HG03442 (cell line): ENCODE results near the gene PEX14.
"Not testable (repeated sequence)": the region's sequence is repeated elsewhere in the genome, so short reads cannot be mapped to it uniquely, and the experiment has no call there.

ENCODE experiments used
- ATAC-seq: cut with Tn5 transposase; IDR thresholded peaks from one replicate; pipeline ENCODE4 v1.9.1; 2021; ENCODE audit warnings: mild to moderate bottlenecking, moderate library complexity; ENCODE audit not compliant: unreplicated experiment

PEX14 gene

GRCh38 chr1:10450156-10450814 lies 24.5 kb upstream of the PEX14 start:
- ATAC-seq: no peak

DNA sequence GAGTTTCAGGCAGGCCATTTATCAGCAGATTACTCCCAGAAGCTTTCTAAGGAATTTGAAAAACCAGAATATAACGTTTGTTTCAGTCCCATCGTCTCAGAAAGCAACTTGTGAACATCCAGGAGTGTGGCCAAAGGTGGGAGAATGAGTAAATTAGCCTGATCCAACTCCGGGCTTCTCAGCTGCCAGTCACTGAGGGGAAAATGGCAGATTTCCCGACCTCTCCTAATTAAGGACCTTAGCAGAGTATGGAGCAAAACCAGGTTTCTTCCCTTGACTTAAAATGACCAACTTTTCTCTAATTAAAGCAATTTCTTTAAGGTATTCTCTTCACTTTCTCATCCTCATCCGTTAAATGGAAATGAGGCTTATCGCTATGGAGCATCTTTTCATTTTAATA lies 23.9 kb upstream of the PEX14 start:
- no peak for ATAC-seq

DNA sequence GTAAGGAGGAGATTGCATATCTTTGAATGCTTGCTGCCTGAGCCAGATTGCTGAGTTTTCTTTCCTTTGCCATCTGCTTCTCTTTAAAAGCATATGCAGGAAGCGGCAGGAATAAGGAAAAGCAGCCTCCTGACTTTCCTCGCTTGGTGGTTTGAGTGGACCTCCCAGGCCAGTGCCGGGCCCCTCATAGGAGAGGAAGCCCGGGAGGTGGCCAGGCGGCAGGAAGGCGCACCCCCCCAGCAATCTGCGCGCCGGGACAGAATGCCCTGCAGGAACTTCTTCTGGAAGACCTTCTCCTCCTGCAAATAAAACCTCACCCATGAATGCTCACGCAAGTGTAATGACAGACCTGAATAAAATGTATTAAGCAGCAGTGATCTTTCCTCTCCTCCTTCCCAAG lies 23.5 kb upstream of the PEX14 start:
- ATAC-seq: no peak

GRCh38 chr1:10456048-10456447 lies 18.7 kb upstream of the PEX14 start:
- no peak for ATAC-seq

DNA sequence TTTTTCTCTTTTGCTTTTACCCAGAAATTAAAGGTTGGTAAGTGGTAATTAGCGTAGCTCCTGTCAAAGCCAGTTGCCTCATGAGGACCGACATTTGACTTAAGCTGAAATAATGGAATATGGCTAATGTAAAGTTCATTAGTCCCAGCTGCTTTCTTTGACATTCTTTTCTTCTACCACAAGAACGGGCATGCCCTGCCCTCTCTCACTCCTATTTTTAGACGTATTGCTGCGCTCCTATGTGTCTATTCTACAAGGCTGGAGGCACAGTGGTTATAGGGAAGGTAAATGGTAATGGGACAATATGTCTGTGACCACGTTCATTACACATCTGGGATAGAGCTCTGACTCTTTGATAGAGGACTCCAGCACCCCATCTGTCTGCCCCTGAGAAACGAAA lies 18.1 kb upstream of the PEX14 start:
- no peak for ATAC-seq

DNA sequence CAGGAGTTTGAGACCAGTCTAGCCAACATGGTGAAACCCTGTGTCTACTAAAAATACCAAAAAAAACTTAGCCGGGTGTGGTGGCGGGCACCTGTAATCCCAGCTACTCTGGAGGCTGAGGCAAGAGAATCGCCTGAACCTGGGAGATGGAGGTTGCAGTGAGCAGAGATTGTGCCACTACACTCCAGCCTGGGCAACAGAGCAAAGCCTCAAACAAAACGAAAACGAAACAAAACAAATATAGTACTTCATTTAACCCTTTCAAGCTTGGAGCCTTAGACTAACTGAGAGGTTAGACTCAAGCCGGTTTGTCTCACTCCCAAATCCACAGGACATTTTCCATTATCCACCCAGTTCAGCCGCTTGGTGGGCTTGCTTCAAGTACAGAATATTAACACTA lies 17.3 kb upstream of the PEX14 start:
- not testable (repeated sequence) for ATAC-seq

DNA sequence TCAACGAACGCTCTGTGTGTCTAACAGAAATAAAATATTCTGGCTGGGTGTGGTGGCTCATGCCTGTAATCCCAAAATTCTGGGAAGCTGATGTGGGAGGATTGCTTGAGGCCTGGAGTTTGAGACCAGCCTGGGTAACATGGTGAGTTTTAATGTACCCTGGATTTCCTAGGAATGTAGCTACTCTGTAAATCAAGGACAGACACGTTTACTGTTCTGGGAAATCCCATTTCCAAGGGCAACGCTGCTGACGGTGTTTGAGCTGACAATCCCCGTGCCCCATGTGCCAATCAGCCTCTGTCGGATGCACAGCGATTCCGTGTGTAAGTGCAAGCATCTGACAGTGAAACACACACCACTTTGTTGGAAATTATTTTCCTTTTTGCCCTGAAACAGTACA lies 16.9 kb upstream of the PEX14 start:
- ATAC-seq: no peak

DNA sequence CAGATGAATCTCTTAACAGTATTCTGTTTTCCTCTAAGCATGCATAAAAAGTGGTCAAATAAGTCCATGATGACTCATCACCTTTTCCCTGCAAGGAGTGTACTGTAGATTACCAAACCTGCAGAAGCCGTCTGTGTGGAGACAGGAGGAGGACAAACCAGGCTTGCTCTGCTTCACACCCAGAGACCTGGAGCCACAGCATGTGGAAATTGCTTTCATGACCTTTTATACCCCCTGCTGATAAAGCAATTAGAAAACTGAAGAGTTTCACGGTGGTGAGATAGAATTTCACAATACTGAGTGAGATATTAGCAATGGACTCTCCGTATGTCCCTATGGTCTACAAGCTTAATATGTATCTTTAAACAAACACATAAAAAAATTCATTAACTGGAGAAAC lies 15.6 kb upstream of the PEX14 start:
- no peak for ATAC-seq

GRCh38 chr1:10467078-10467477 lies 7.7 kb upstream of the PEX14 start:
- ATAC-seq: no peak

DNA sequence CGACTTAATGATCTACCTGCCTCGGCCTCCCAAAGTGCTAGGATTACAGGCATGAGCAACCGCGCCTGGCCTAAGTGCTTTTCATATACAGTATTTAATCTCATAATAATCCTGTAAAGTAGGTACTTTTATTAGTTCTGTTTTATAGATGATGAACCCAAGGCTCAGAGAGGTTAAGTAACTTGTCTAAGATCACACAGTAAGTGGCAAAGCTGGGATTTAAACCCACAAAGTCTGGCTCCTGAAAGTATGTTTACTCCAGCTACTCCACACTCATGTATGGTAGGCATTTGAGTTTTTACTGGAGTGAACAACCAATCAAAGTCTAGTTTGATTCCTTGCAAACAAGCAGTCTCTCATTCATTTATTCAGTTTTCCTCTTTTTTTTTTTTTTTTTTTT lies 4.7 kb upstream of the PEX14 start:
- no peak for ATAC-seq

DNA sequence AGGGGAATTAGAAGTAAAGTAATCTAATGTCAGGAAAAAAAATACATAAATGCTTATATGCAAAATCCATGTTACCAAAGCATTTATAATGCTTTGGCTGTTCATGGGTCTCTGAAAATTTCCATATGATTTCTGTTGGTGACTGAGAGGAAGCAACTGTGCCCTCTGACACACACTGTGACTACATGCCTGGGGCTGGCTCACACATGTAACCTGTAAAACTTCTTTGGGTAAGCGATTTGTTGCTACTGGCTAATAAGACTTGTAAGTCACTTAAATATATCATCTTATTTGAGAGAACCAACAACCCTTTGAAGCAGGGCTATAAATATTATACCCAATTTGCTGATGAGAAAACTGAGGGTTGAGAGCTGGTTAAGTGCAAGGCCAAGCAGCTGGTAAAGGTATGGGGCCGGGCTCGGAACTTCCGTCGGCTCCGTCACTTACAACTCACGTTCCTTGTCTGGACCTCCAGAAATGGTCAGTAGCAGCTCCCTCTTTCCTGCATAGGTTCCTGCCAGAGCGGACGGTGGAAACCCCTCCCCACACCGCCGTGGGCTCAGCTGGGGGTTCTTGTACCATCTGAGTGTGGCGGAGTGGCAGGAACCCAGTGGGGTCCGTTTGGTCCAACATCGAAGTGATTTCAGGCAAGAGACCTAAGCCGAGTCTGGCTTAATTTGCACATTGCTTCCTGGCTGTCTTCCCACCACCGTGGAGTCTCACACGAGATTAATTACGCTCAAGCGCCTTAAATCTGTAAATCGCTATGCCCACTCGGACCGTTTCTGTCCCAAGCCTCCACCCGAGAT lies 3.1 kb upstream of the PEX14 start:
- no peak for ATAC-seq

- peak; percentile 78 for ATAC-seq
Measured at GRCh38 chr1:10472220-10473144, 2.3 kb upstream of the PEX14 start, which contains the start of gene DFFA. TSS of gene DFFA (minus strand) at chr1:10472529. CDS start at chr1:10472458, 71 bp downstream.

DNA sequence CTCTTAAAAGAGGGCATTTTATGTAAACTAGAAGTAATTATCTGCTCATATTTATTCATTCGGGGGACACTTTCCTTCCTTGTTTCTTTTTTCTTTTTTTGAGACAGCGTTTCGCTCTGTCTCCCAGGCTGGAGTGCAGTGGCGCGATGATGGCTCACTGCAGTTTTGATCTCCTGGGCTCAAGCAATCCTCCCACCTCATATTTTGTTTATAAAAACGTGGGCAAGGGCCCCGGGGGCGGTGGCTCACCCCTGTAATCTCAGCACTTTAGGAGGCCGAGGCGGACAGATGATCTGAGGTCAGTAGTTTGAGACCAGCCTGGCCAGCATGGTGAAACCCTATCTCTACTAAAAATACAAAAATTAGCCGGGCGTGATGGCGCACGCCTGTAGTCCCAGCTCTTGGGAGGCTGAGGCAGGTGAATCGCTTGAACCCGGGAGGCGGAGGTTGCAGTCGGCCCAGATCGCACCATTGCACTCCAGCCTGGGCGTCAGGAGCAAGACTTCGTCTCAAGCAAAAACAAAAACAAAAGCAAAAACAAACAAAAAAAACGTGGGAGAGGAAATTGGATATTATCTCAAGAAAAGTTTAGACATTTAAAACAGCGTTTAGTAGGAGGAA lies 1.5 kb upstream of the PEX14 start:
- no peak for ATAC-seq

DNA sequence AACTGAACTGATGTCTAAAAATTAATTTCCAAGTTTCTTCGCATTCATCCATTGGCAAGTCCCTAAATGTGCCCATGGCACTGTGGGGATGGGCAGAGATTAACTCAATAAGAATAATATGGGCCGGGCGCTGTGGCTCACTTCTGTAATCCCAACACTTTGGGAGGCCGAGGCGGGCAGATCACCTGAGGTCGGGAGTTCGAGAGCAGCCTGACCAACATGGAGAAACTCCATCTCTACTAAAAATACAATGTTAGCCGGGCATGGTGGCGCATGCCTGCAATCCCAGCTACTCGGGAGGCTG lies 489 bp upstream of the PEX14 start:
- not testable (repeated sequence) for ATAC-seq

GRCh38 chr1:10475510-10475909 lies 760 bp downstream of the PEX14 start:
- no peak for ATAC-seq

GRCh38 chr1:10479296-10479695 lies 4.5 kb downstream of the PEX14 start:
- ATAC-seq: no peak

DNA sequence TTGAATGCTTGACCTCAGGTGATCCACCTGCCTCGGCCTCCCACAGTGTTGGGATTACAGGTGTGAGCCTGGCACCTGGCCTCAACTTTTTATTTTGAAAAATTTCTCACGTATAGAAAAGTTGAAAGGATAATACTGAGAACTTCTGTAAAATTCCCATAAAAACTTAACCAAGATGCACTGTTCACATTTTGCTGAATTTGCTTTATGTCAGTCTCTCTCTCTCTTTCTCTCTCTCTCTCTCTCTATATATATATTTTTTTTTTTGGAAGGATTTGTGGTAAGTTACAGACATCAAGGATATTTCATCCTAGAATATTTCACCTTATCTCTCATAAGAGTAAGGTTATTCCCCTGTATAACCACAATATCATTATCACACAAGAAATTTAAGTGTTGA lies 5.9 kb downstream of the PEX14 start:
- no peak for ATAC-seq

DNA sequence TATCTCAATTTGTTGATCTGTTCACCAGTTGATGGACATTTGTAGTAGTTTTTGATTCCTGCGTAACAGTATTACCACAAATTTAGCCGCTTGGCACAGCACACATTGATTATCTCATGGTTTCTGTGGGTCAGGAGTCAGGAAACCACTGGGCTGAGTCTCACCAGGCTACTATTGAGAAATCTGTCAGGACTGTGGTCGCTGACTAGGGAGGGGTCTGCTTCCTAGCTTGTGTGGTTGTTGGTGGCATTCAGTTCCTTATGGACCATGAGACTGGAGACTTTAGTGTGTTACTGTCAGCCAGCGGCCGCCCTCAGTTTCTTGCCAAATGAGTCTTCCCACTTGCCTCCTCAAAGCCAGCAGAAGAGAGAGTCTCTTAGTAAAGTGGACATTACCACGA lies 9.8 kb downstream of the PEX14 start:
- ATAC-seq: no peak

- ATAC-seq: no peak
Measured at GRCh38 chr1:10489291-10490055, 14.7 kb downstream of the PEX14 start.

GRCh38 chr1:10490286-10490970 lies 15.7 kb downstream of the PEX14 start:
- ATAC-seq: no peak
